IMR-90 (cell line): ENCODE results near the gene SUSD6. TPM values are rescaled to one million over a fixed set of nuclear protein-coding genes. Genes with fewer than 3 reads are reported as not detected.

Experiments used
- ATAC-seq: fragments of 200-7000 bp; cut with Tn5 transposase; 2 replicates; pipeline ENCODE4 v1.9.1; 2020; ENCODE audit warnings: low read depth, mild to moderate bottlenecking, moderate library complexity
- BruUV-seq: library from RNA; stranded (reverse); fragments of 400-500 nt; replicated peaks from 2 replicates; lab custom pipeline; 2021; lab: Mats Ljungman, UMichigan
- CTCF ChIA-PET: fragments of 300-600 bp; formaldehyde crosslinking; extraction: SDS; loops from one replicate; lab custom pipeline; 2021; ENCODE audit warnings: antibody characterized with exemption; lab: Yijun Ruan, JAX
- POLR2A ChIA-PET: fragments of 300-600 bp; sonication (Branson Sonifier 250); formaldehyde crosslinking; loops from one replicate; lab custom pipeline; 2022; ENCODE audit warnings: antibody characterized with exemption; ENCODE audit not compliant: unreplicated experiment; lab: Charles Lee
- DNase-seq: peaks from one replicate; pipeline ENCODE4 v3.0.0; 2013
- H2AFZ ChIP-seq: replicated peaks from 2 replicates; pipeline ENCODE3; 2013; ENCODE audit warnings: low read length, mild to moderate bottlenecking; ENCODE audit not compliant: poor library complexity
- H2AK5ac ChIP-seq: 2 replicates; pipeline ENCODE4 v1.6.1; 2013; ENCODE audit warnings: low read depth, low read length, inconsistent platforms
- H2AK9ac ChIP-seq: replicated peaks from 2 replicates; pipeline ENCODE3; 2013; ENCODE audit warnings: mild to moderate bottlenecking, low read depth, low read length, moderate library complexity; ENCODE audit not compliant: poor library complexity
- H2BK120ac ChIP-seq: 2 replicates; pipeline ENCODE4 v1.6.1; 2013; ENCODE audit warnings: low read depth, low read length, inconsistent platforms
- H2BK15ac ChIP-seq: 3 replicates; pipeline ENCODE4 v1.6.1; 2013; ENCODE audit warnings: low read depth, low read length, inconsistent platforms
- H2BK20ac ChIP-seq: 2 replicates; pipeline ENCODE4 v1.6.1; 2013; ENCODE audit warnings: low read depth, mild to moderate bottlenecking, inconsistent platforms, low read length, moderate library complexity
- H2BK5ac ChIP-seq: 2 replicates; pipeline ENCODE4 v1.6.1; 2013; ENCODE audit warnings: mild to moderate bottlenecking, low read depth, low read length, inconsistent platforms; ENCODE audit not compliant: poor library complexity, severe bottlenecking
- H3K14ac ChIP-seq: replicated peaks from 2 replicates; pipeline ENCODE4 v1.6.1; 2013; ENCODE audit warnings: low read depth, low read length, inconsistent platforms
- H3K18ac ChIP-seq: 2 replicates; pipeline ENCODE4 v1.6.1; 2013; ENCODE audit warnings: low read depth, low read length, control low read depth
- H3K23ac ChIP-seq: 2 replicates; pipeline ENCODE4 v1.6.1; 2013; ENCODE audit warnings: low read depth, low read length, inconsistent platforms
- H3K27ac ChIP-seq: 2 replicates; pipeline ENCODE4 v1.5.1; 2013; ENCODE audit warnings: mild to moderate bottlenecking, control low read depth, low read length; ENCODE audit not compliant: insufficient read depth
- H3K27me3 ChIP-seq: 2 replicates; pipeline ENCODE4 v1.6.1; 2013; ENCODE audit warnings: low read length; ENCODE audit not compliant: control insufficient read depth, insufficient read depth
- H3K36me3 ChIP-seq: 2 replicates; pipeline ENCODE4 v1.6.1; 2013; ENCODE audit warnings: low read length, mixed read lengths; ENCODE audit not compliant: control insufficient read depth, insufficient read depth
- H3K4ac ChIP-seq: 2 replicates; pipeline ENCODE4 v1.6.1; 2013; ENCODE audit warnings: low read depth, low read length, inconsistent platforms
- H3K4me1 ChIP-seq: 2 replicates; pipeline ENCODE4 v1.6.1; 2013; ENCODE audit warnings: low read length, mixed read lengths; ENCODE audit not compliant: control insufficient read depth, insufficient read depth
- H3K4me2 ChIP-seq: 2 replicates; pipeline ENCODE4 v1.6.1; 2013; ENCODE audit warnings: low read depth, mild to moderate bottlenecking, control low read depth, low read length, moderate library complexity
- H3K4me3 ChIP-seq: 2 replicates; pipeline ENCODE4 v1.5.1; 2013; ENCODE audit warnings: low read depth, mild to moderate bottlenecking, control low read depth, low read length, moderate library complexity; ENCODE audit not compliant: insufficient read depth
- H3K56ac ChIP-seq: 2 replicates; pipeline ENCODE4 v1.6.1; 2013; ENCODE audit warnings: low read length, inconsistent platforms; ENCODE audit not compliant: insufficient read depth; ENCODE audit errors: extremely low read depth
- H3K79me1 ChIP-seq, 2 experiments: 2 replicates each; pipeline ENCODE4 v1.6.1; 2013; ENCODE audit warnings: low read length in 2 of 2, inconsistent platforms in 1 of 2, low read depth in 1 of 2
- H3K9ac ChIP-seq: 2 replicates; pipeline ENCODE4 v1.6.1; 2013; ENCODE audit warnings: low read depth, low read length, control low read depth
- H3K9me1 ChIP-seq: 2 replicates; pipeline ENCODE4 v1.6.1; 2013; ENCODE audit warnings: low read length, inconsistent platforms; ENCODE audit not compliant: insufficient read depth
- H3K9me3 ChIP-seq: 2 replicates; pipeline ENCODE4 v1.6.1; 2013; ENCODE audit warnings: low read length; ENCODE audit not compliant: control insufficient read depth, insufficient read depth
- H4K20me1 ChIP-seq: 2 replicates; pipeline ENCODE4 v1.6.1; 2013; ENCODE audit warnings: low read length, inconsistent platforms; ENCODE audit not compliant: insufficient read depth
- H4K5ac ChIP-seq: 2 replicates; pipeline ENCODE4 v1.6.1; 2013; ENCODE audit warnings: mild to moderate bottlenecking, low read depth, low read length, control low read depth
- H4K8ac ChIP-seq, 2 experiments: 2 replicates each; pipeline ENCODE4 v1.6.1; 2013; ENCODE audit warnings: low read depth in 2 of 2, low read length in 2 of 2, control low read depth in 1 of 2, inconsistent platforms in 1 of 2
- H4K91ac ChIP-seq: 2 replicates; pipeline ENCODE4 v1.6.1; 2013; ENCODE audit warnings: low read depth, low read length, inconsistent platforms; ENCODE audit not compliant: insufficient read depth
- BHLHE40 ChIP-seq: fragments of 150-350 bp; IDR thresholded peaks from 2 replicates; pipeline ENCODE4 v1.6.1; 2016; ENCODE audit warnings: mild to moderate bottlenecking, low read depth, low read length
- CEBPB ChIP-seq: IDR thresholded peaks from 2 replicates; pipeline ENCODE4 v1.6.1; 2012; ENCODE audit warnings: low read depth, low read length, improper control_type of control experiment
- CHD1 ChIP-seq: IDR thresholded peaks from 2 replicates; pipeline ENCODE4 v1.6.1; 2012; ENCODE audit warnings: low read depth, low read length, improper control_type of control experiment
- FOS ChIP-seq: fragments of 150-350 bp; IDR thresholded peaks from 2 replicates; pipeline ENCODE4 v1.6.1; 2016; ENCODE audit warnings: low read depth, low read length
- MAFK ChIP-seq: IDR thresholded peaks from 2 replicates; pipeline ENCODE4 v1.6.1; 2012; ENCODE audit warnings: low read depth, low read length, improper control_type of control experiment
- MAZ ChIP-seq: IDR thresholded peaks from 2 replicates; pipeline ENCODE4 v1.6.1; 2012; ENCODE audit warnings: low read depth, mild to moderate bottlenecking, low read length, improper control_type of control experiment, moderate library complexity, borderline replicate concordance
- MXI1 ChIP-seq: IDR thresholded peaks from 2 replicates; pipeline ENCODE4 v1.6.1; 2012; ENCODE audit warnings: low read depth, mild to moderate bottlenecking, low read length, moderate library complexity, borderline replicate concordance
- NFE2L2 ChIP-seq: fragments of 150-350 bp; IDR thresholded peaks from 2 replicates; pipeline ENCODE4 v1.6.1; 2016; ENCODE audit warnings: low read depth, mild to moderate bottlenecking, low read length
- RAD21 ChIP-seq: IDR thresholded peaks from 2 replicates; pipeline ENCODE4 v1.6.1; 2012; ENCODE audit warnings: low read length, improper control_type of control experiment
- RCOR1 ChIP-seq: IDR thresholded peaks from 2 replicates; pipeline ENCODE4 v1.6.1; 2012; ENCODE audit warnings: mild to moderate bottlenecking, low read length, improper control_type of control experiment; ENCODE audit not compliant: insufficient replicate concordance
- RFX5 ChIP-seq: IDR thresholded peaks from 2 replicates; pipeline ENCODE4 v1.8.0; 2012; ENCODE audit warnings: low read depth, mild to moderate bottlenecking, low read length, moderate library complexity
- SMC3 ChIP-seq: fragments of 150-350 bp; IDR thresholded peaks from 2 replicates; pipeline ENCODE4 v1.6.1; 2016; ENCODE audit warnings: low read depth, mild to moderate bottlenecking, antibody characterized with exemption, low read length, moderate library complexity
- WGBS, 2 experiments: methylation state at CpG; one replicate each; pipeline versions ENCODE4 v1.1.5 to v1.1.7; 2013; ENCODE audit warnings: missing lambda C conversion rate in 2 of 2; ENCODE audit not compliant: insufficient read length in 1 of 2; ENCODE audit errors: extremely low coverage in 2 of 2; 5-methylcytosine and 5-hydroxymethylcytosine counted together
- dilution Hi-C: fragments of 300-500 bp; cut with HindIII; formaldehyde crosslinking; loops from one replicate; pipeline ENCODE4 v1.14.3; 2018; ENCODE audit warnings: low sequenced_read_pairs; ENCODE audit not compliant: unreplicated experiment
- in situ Hi-C: fragments of 300-500 bp; cut with MboI; formaldehyde crosslinking; loops from 3 replicates; pipeline ENCODE4 v1.14.3; 2019; ENCODE audit warnings: low sequenced_read_pairs, inconsistent platforms, mixed read lengths
- intact Hi-C: fragments of 100-400 bp; cut with micrococcal nuclease; formaldehyde crosslinking; loops from 2 replicates; pipeline ENCODE4 v1.10.0; 2022
- polyA plus RNA-seq, 3 experiments: library from polyadenylated mRNA; depleted of rRNA; stranded (reverse); fragments of >200 nt; gene quantifications; 2 replicates each; pipeline ENCODE4 v1.2.3, GENCODE V29; 2012; ENCODE audit warnings: low replicate concordance in 1 of 3
- total RNA-seq: library from RNA; depleted of rRNA; stranded (reverse); fragments of >200 nt; gene quantifications from 2 replicates; pipeline ENCODE4 v1.2.3, GENCODE V29; 2012
- TF ChIP-seq, protein P1 (sequence below): fragments of 150-350 bp; IDR thresholded peaks from 2 replicates; pipeline ENCODE4 v1.6.1; 2017; ENCODE audit warnings: mild to moderate bottlenecking, antibody characterized with exemption, low read length, low read depth
- TF ChIP-seq, protein P2 (sequence below): conservative IDR thresholded peaks from 2 replicates; pipeline ENCODE4 v1.5.1; 2012; ENCODE audit warnings: mild to moderate bottlenecking, low read depth, low read length, improper control_type of control experiment

The SUSD6 gene
- total and polyA plus RNA-seq, 2 of the 4 experiments (the other 2 are of a cell fraction), result 2.3 to 10.1 TPM

DNA sequence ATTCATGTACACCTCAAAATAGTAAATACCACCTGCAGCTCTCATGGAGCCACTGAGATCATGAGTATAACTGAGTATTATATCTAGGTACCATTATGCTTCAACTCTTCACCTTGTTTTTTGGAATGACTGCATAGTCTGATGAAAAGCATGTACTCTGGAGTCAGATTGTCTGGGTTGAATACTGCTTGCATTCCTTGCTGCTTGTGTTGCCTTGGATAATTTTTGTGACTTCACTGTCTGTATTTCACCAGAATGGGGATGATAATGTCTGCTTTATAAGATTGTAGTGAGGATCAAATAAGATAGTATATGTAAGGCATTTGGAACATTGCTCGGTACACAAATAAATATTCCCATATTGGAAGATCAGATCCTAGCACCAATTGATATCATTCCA lies 54.2 kb downstream of the SUSD6 start (continued):
- TF ChIP-seq, protein P1, sequence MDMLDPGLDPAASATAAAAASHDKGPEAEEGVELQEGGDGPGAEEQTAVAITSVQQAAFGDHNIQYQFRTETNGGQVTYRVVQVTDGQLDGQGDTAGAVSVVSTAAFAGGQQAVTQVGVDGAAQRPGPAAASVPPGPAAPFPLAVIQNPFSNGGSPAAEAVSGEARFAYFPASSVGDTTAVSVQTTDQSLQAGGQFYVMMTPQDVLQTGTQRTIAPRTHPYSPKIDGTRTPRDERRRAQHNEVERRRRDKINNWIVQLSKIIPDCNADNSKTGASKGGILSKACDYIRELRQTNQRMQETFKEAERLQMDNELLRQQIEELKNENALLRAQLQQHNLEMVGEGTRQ, result no peak
- TF ChIP-seq MAZ, result no peak
- no peak for TF ChIP-seq CEBPB

DNA sequence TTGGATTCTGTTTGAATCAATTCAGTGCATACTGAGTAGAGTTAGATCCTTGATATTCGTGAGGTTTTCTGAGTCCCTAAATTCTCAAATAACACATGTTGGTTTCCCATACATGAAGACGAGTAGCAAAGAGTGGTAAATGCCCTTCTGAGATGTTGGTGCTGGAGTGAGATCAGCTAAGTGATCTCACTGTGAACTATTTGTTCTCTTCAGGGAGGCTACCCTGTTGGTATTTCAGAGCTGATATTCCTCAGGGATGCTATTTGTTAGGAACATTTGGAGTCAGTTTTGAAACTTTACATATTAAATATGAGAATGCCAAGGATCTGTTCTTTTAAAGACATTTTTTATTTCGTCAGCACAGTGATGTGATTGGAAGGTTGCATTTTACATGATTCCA lies 54.7 kb downstream of the SUSD6 start:
- Histone ChIP-seq H2BK5ac (peak overlapping the region; percentile 39), H3K27me3 (no peaks in the 10 kb centered on the region), H3K4me1 (peaks cover 35% of the 10 kb centered on the region), H3K9me1 (peaks cover 45% of the 10 kb centered on the region), H3K79me1 (peaks cover 46 to 87% of the 10 kb centered on the region in 2 experiments), H2AFZ (no peak overlapping the region), H4K5ac (peak overlapping the region; percentile 75), H3K18ac (peak overlapping the region; percentile 34), H3K23ac (peak overlapping the region; percentile 86), H3K9ac (no peak overlapping the region), H4K20me1 (peaks cover 27% of the 10 kb centered on the region), H4K91ac (peak overlapping the region; percentile 91), H4K8ac (peak overlapping the region in 1 of 2 experiments; percentile 84; a peak in 2 of 4 replicates), H2AK9ac (no peak overlapping the region), H2AK5ac (peak overlapping the region; percentile 67; the same call in 1 of the 2 replicates), H3K9me3 (no peaks in the 10 kb centered on the region), H2BK15ac (peak overlapping the region; percentile 42; the same call in 2 of the 3 replicates), H3K4me2 (peak overlapping the region; percentile 43; the same call in 1 of the 2 replicates), H3K56ac (peak overlapping the region; percentile 48; the same call in 1 of the 2 replicates), H2BK120ac (peak overlapping the region; percentile 90), H3K27ac (peak overlapping the region; percentile 38; the same call in 1 of the 2 replicates), H2BK20ac (peak overlapping the region; percentile 83), H3K36me3 (no peaks in the 10 kb centered on the region), H3K4me3 (no peak overlapping the region), H3K4ac (peak overlapping the region; percentile 83), H3K14ac (peak overlapping the region; percentile 90)
- DNase-seq (no peak), ATAC-seq (peak; percentile 18; the same call in 1 of the 2 replicates)
- ChIA-PET CTCF (interaction anchor here (0.7 to 1.0 kb wide), 2 partner anchors 12 to 1872 kb away, joined by 3 read pairs; no protein-coding TSS in a partner anchor), POLR2A (no interaction called here)
- WGBS, 2 experiments, result no CpG with 5 or more reads among the region's 3 CpGs
- dilution Hi-C loops, result no loop called here
- intact Hi-C loops, result loop anchor here (5.0 kb wide), 1 partner anchor 46 kb away; no protein-coding TSS in a partner anchor
- BruUV-seq, result no TSS peak
- in situ Hi-C loops, result no loop called here
- TF ChIP-seq, protein P2, sequence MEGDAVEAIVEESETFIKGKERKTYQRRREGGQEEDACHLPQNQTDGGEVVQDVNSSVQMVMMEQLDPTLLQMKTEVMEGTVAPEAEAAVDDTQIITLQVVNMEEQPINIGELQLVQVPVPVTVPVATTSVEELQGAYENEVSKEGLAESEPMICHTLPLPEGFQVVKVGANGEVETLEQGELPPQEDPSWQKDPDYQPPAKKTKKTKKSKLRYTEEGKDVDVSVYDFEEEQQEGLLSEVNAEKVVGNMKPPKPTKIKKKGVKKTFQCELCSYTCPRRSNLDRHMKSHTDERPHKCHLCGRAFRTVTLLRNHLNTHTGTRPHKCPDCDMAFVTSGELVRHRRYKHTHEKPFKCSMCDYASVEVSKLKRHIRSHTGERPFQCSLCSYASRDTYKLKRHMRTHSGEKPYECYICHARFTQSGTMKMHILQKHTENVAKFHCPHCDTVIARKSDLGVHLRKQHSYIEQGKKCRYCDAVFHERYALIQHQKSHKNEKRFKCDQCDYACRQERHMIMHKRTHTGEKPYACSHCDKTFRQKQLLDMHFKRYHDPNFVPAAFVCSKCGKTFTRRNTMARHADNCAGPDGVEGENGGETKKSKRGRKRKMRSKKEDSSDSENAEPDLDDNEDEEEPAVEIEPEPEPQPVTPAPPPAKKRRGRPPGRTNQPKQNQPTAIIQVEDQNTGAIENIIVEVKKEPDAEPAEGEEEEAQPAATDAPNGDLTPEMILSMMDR, result no peak
- no peak for TF ChIP-seq FOS
- TF ChIP-seq NFE2L2, result no peak
- TF ChIP-seq RAD21, result no peak
- TF ChIP-seq RCOR1, result no peak
- no peak for TF ChIP-seq CHD1
- TF ChIP-seq RFX5, result no peak
- TF ChIP-seq MAFK, result no peak
- TF ChIP-seq MAZ, result no peak
- no peak for TF ChIP-seq BHLHE40
- TF ChIP-seq MXI1, result no peak
- no peak for TF ChIP-seq SMC3
